HepG2 (cell line): ENCODE measurements around the gene TALDO1. TPM values are rescaled to one million over a fixed set of nuclear protein-coding genes. Genes with fewer than 3 reads are reported as not detected.

Source experiments
- CENPT ChIP-seq: sonication (generic); formaldehyde crosslinking; IDR thresholded peaks from 2 replicates; pipeline ENCODE4 v1.8.0; 2022; ENCODE audit warnings: low read depth, mild to moderate bottlenecking, moderate library complexity, missing genetic modification reagents
- EED ChIP-seq: sonication (generic); formaldehyde crosslinking; IDR thresholded peaks from 2 replicates; pipeline ENCODE4 v1.5.0; 2020; ENCODE audit warnings: mild to moderate bottlenecking, missing genetic modification reagents
- MEIS2 ChIP-seq: sonication (generic); formaldehyde crosslinking; IDR thresholded peaks from 2 replicates; pipeline ENCODE4 v1.9.0; 2021; ENCODE audit warnings: mild to moderate bottlenecking, missing genetic modification reagents
- MTA3 ChIP-seq: sonication (generic); formaldehyde crosslinking; IDR thresholded peaks from 2 replicates; pipeline ENCODE4 v1.4.0; 2020; ENCODE audit warnings: missing genetic modification reagents
- NFE2 ChIP-seq: sonication (generic); formaldehyde crosslinking; IDR thresholded peaks from 2 replicates; pipeline ENCODE4 v1.4.0; 2020; ENCODE audit warnings: missing genetic modification reagents
- NFYB ChIP-seq: sonication (generic); formaldehyde crosslinking; IDR thresholded peaks from 2 replicates; pipeline ENCODE4 v1.4.0; 2020; ENCODE audit warnings: missing genetic modification reagents
- NKX3-1 ChIP-seq: sonication (generic); formaldehyde crosslinking; IDR thresholded peaks from 2 replicates; pipeline ENCODE4 v1.5.0; 2020; ENCODE audit warnings: missing genetic modification reagents
- RARA ChIP-seq: IDR thresholded peaks from 2 replicates; pipeline ENCODE4 v1.6.1; 2016; ENCODE audit warnings: missing genetic modification reagents, missing compliant biosample characterization
- SAP130 ChIP-seq: IDR thresholded peaks from 2 replicates; pipeline ENCODE4 v1.6.1; 2016; ENCODE audit warnings: low read depth
- SP4 ChIP-seq: sonication (generic); formaldehyde crosslinking; IDR thresholded peaks from 2 replicates; pipeline ENCODE4 v1.8.1; 2023; ENCODE audit warnings: mild to moderate bottlenecking, missing genetic modification reagents
- ZBTB42 ChIP-seq: sonication (generic); formaldehyde crosslinking; IDR thresholded peaks from 2 replicates; pipeline ENCODE4 v1.5.0; 2020; ENCODE audit warnings: mild to moderate bottlenecking, missing genetic modification reagents
- ZNF10 ChIP-seq: sonication (generic); formaldehyde crosslinking; IDR thresholded peaks from 2 replicates; pipeline ENCODE4 v1.4.0; 2020; ENCODE audit warnings: mild to moderate bottlenecking, low read depth, missing genetic modification reagents, borderline replicate concordance
- ZNF121 ChIP-seq: sonication (generic); formaldehyde crosslinking; IDR thresholded peaks from 2 replicates; pipeline ENCODE4 v1.5.0; 2020; ENCODE audit warnings: mild to moderate bottlenecking, missing genetic modification reagents
- ZNF230 ChIP-seq: sonication (generic); formaldehyde crosslinking; IDR thresholded peaks from 2 replicates; pipeline ENCODE4 v1.4.0; 2020; ENCODE audit warnings: mild to moderate bottlenecking, missing genetic modification reagents
- ZNF263 ChIP-seq: sonication (generic); formaldehyde crosslinking; IDR thresholded peaks from 2 replicates; pipeline ENCODE4 v1.4.0; 2020; ENCODE audit warnings: missing genetic modification reagents
- ZNF317 ChIP-seq: sonication (generic); formaldehyde crosslinking; IDR thresholded peaks from 2 replicates; pipeline ENCODE4 v1.5.0; 2020; ENCODE audit warnings: mild to moderate bottlenecking, missing genetic modification reagents
- ZNF772 ChIP-seq: sonication (generic); formaldehyde crosslinking; IDR thresholded peaks from 2 replicates; pipeline ENCODE4 v1.5.0; 2020; ENCODE audit warnings: mild to moderate bottlenecking, missing genetic modification reagents
- ZNF782 ChIP-seq: sonication (generic); formaldehyde crosslinking; IDR thresholded peaks from 2 replicates; pipeline ENCODE4 v1.4.0; 2020; ENCODE audit warnings: missing genetic modification reagents, mild to moderate bottlenecking, borderline replicate concordance
- ZNF792 ChIP-seq: IDR thresholded peaks from 2 replicates; pipeline ENCODE4 v1.6.1; 2016
- ZSCAN9 ChIP-seq: IDR thresholded peaks from 2 replicates; pipeline ENCODE4 v1.6.1; 2016; ENCODE audit warnings: borderline replicate concordance
- polyA plus RNA-seq, 8 experiments: library from polyadenylated mRNA; depleted of rRNA in 3 of 8; stranded (reverse) in 7 of 8; unstranded in 1 of 8; fragments of >200 nt; fragmentation: Illumina TruSeq in 4 of 8; extraction: Trizol in 4 of 8; gene quantifications; 2 replicates each; pipeline versions ENCODE4 v1.2.1 to v1.2.3, GENCODE V29; 2011 to 2016; ENCODE audit warnings: low read depth in 4 of 8, missing spikeins in 1 of 8, mixed read lengths in 1 of 8; ENCODE audit not compliant: insufficient read depth in 1 of 8
- total RNA-seq, 5 experiments: library from RNA; depleted of rRNA; stranded (reverse); fragments of >200 nt; fragmentation: Illumina TruSeq; extraction: Trizol; gene quantifications; 2 replicates each; pipeline ENCODE4 v1.2.3, GENCODE V29; 2016; ENCODE audit warnings: low read depth in 1 of 5
- TF ChIP-seq, protein P1 (sequence below): sonication (generic); formaldehyde crosslinking; IDR thresholded peaks from 2 replicates; pipeline ENCODE4 v1.4.0; 2020; ENCODE audit warnings: mild to moderate bottlenecking, missing genetic modification reagents
- TF ChIP-seq, protein P2 (sequence below): sonication (generic); formaldehyde crosslinking; IDR thresholded peaks from 2 replicates; pipeline ENCODE4 v1.4.0; 2020; ENCODE audit warnings: missing genetic modification reagents
- TF ChIP-seq, protein P3 (sequence below): IDR thresholded peaks from 2 replicates; pipeline ENCODE4 v1.6.1; 2016; ENCODE audit warnings: missing genetic modification reagents, missing compliant biosample characterization
- TF ChIP-seq, protein P4 (sequence below): sonication (generic); formaldehyde crosslinking; IDR thresholded peaks from 2 replicates; pipeline ENCODE4 v1.5.1; 2020; ENCODE audit warnings: missing genetic modification reagents, mild to moderate bottlenecking, borderline replicate concordance
- TF ChIP-seq, protein P5 (sequence below): sonication (generic); formaldehyde crosslinking; IDR thresholded peaks from 2 replicates; pipeline ENCODE4 v1.5.0; 2020; ENCODE audit warnings: missing genetic modification reagents, mild to moderate bottlenecking, borderline replicate concordance

The TALDO1 gene
- total and polyA plus RNA-seq, 2 of the 13 experiments (the other 11 are each of a cell fraction or from before 2014, with no cell fraction given) = 107 to 240 TPM

DNA sequence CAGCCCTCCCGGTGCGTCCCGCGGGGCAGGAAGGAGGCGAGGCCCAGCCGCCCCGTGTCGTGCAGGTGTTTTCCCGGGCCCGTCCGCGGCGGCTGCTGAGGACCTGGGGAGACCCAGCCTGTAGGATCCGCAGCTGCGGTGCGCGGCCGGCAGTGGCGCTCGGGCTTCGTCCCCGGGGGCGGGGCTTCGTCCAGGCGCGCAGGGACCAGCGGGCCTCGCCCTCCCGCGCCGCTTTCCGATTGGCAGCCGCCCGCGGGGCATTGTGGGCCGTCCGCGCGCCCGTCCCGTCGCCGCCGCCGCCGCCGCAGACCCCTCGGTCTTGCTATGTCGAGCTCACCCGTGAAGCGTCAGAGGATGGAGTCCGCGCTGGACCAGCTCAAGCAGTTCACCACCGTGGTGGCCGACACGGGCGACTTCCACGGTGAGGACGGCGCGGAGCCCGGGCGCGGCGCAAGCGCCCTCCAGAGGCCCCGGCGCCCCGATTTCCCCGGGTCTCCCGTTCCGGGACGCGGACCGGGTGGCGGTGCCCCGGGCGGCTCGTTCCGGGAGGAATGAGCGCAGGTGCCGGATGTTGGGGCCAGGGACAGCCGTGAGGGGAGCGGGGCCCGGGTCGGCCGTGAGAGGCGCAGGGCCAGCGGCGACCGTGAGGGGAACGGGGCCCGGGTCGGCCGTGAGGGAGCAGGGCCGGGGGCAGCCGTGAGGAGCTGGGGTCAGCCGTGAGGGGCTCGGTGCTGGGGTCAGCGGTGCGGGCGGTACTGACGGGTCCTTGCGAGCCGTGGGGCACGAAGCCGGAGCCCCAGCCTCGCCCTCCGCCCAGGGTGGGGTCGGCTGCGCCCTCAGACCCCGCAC, at the start of gene TALDO1 (continued):
- TF ChIP-seq MEIS2 (CRISPR knock-in tag) (0 out of 2 replicates have a peak, but pooled peaks have one; percentile 53), ZBTB42 (CRISPR knock-in tag) (peak; percentile 71; the same call in 1 of the 2 replicates), SP4 (CRISPR knock-in tag) (peak; percentile 47), ZNF230 (peak; percentile 42; the same call in 1 of the 2 replicates), EED (0 out of 2 replicates have a peak, but pooled peaks have one; percentile 67), ZNF10 (CRISPR knock-in tag) (no peak), NFE2 (no peak), ZNF317 (CRISPR knock-in tag) (peak; percentile 75), NKX3-1 (CRISPR knock-in tag) (0 out of 2 replicates have a peak, but pooled peaks have one; percentile 52), RARA (CRISPR knock-in tag) (0 out of 2 replicates have a peak, but pooled peaks have one; percentile 14), ZSCAN9 (CRISPR knock-in tag) (no peak), ZNF772 (peak; percentile 85; the same call in 1 of the 2 replicates), ZNF792 (CRISPR knock-in tag) (peak; percentile 16), ZNF782 (0 out of 2 replicates have a peak, but pooled peaks have one; percentile 22), ZNF121 (CRISPR knock-in tag) (no peak; the same call in 1 of the 2 replicates), ZNF263 (peak; percentile 12; the same call in 1 of the 2 replicates), NFYB (CRISPR knock-in tag) (peak; percentile 77), CENPT (CRISPR knock-in tag) (no peak; the same call in 1 of the 2 replicates), MTA3 (CRISPR knock-in tag) (no peak), SAP130 (CRISPR knock-in tag) (peak; percentile 82)
- TF ChIP-seq, protein P1, sequence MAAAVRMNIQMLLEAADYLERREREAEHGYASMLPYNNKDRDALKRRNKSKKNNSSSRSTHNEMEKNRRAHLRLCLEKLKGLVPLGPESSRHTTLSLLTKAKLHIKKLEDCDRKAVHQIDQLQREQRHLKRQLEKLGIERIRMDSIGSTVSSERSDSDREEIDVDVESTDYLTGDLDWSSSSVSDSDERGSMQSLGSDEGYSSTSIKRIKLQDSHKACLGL (CRISPR knock-in tag) = peak; percentile 86
- TF ChIP-seq, protein P2, sequence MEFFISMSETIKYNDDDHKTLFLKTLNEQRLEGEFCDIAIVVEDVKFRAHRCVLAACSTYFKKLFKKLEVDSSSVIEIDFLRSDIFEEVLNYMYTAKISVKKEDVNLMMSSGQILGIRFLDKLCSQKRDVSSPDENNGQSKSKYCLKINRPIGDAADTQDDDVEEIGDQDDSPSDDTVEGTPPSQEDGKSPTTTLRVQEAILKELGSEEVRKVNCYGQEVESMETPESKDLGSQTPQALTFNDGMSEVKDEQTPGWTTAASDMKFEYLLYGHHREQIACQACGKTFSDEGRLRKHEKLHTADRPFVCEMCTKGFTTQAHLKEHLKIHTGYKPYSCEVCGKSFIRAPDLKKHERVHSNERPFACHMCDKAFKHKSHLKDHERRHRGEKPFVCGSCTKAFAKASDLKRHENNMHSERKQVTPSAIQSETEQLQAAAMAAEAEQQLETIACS = peak; percentile 72
- TF ChIP-seq, protein P3, sequence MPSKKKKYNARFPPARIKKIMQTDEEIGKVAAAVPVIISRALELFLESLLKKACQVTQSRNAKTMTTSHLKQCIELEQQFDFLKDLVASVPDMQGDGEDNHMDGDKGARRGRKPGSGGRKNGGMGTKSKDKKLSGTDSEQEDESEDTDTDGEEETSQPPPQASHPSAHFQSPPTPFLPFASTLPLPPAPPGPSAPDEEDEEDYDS (CRISPR knock-in tag) = peak; percentile 45
- TF ChIP-seq, protein P4, sequence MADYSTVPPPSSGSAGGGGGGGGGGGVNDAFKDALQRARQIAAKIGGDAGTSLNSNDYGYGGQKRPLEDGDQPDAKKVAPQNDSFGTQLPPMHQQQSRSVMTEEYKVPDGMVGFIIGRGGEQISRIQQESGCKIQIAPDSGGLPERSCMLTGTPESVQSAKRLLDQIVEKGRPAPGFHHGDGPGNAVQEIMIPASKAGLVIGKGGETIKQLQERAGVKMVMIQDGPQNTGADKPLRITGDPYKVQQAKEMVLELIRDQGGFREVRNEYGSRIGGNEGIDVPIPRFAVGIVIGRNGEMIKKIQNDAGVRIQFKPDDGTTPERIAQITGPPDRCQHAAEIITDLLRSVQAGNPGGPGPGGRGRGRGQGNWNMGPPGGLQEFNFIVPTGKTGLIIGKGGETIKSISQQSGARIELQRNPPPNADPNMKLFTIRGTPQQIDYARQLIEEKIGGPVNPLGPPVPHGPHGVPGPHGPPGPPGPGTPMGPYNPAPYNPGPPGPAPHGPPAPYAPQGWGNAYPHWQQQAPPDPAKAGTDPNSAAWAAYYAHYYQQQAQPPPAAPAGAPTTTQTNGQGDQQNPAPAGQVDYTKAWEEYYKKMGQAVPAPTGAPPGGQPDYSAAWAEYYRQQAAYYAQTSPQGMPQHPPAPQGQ = no peak
- TF ChIP-seq, protein P5, sequence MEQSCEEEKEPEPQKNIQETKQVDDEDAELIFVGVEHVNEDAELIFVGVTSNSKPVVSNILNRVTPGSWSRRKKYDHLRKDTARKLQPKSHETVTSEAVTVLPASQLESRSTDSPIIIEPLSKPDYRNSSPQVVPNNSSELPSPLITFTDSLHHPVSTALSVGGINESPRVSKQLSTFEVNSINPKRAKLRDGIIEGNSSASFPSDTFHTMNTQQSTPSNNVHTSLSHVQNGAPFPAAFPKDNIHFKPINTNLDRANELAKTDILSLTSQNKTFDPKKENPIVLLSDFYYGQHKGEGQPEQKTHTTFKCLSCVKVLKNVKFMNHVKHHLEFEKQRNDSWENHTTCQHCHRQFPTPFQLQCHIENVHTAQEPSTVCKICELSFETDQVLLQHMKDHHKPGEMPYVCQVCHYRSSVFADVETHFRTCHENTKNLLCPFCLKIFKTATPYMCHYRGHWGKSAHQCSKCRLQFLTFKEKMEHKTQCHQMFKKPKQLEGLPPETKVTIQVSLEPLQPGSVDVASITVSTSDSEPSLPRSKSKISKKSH (CRISPR knock-in tag) = 0 out of 2 replicates have a peak, but pooled peaks have one; percentile 27
